Nephron progenitor cell (in vitro differentiated cells): Measurements from ENCODE around the gene ZNF862.

Experiments used
- DNase-seq: peaks from one replicate; pipeline ENCODE4 v3.0.0; 2021
- H3K27ac Mint-ChIP-seq: 2 replicates; pipeline ENCODE4 v1.8.0; 2021; ENCODE audit warnings: mild to moderate bottlenecking, moderate library complexity, mixed read lengths
- H3K27me3 Mint-ChIP-seq: 2 replicates; pipeline ENCODE4 v1.8.0; 2021; ENCODE audit warnings: mild to moderate bottlenecking, low read depth, mixed read lengths; ENCODE audit not compliant: poor library complexity
- H3K36me3 Mint-ChIP-seq: 2 replicates; pipeline ENCODE4 v1.8.0; 2021; ENCODE audit warnings: low read depth, mixed read lengths
- H3K4me1 Mint-ChIP-seq: 2 replicates; pipeline ENCODE4 v1.8.0; 2021; ENCODE audit warnings: mixed read lengths
- H3K4me3 Mint-ChIP-seq: 2 replicates; pipeline ENCODE4 v1.8.0; 2021; ENCODE audit warnings: mild to moderate bottlenecking, moderate library complexity, mixed read lengths
- H3K9me3 Mint-ChIP-seq: 2 replicates; pipeline ENCODE4 v1.8.0; 2021; ENCODE audit warnings: mild to moderate bottlenecking, moderate library complexity, mixed read lengths
- CTCF ChIP-seq: fragments of 200-600 bp; sonication (generic); IDR thresholded peaks from 2 replicates; pipeline ENCODE4 v1.5.0; 2021; ENCODE audit warnings: antibody characterized with exemption

The ZNF862 gene

DNA sequence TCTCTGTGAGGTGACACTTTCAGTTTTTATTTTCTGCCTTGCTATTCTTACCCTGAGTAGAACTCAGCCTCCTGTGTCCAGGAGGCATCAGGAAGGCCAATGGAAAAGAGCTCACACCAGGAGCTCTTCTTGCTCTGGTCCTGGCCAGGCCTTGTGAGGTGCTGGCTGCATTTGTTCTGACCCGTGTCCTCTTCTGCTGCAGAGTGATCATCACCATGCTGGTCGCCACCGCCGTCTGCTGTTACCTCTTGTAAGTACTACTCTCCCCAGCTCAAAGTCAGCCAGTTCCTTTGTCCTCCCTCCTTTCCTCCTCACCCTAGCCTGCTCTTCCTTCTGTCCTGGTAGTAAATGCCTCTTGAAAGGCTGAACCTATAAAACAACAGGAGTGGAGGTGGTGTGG lies 37.2 kb downstream of the ZNF862 start:
- Mint-ChIP-seq H3K9me3 (no peaks in the 10 kb centered on the region), H3K36me3 (peaks cover 5% of the 10 kb centered on the region), H3K27me3 (peaks cover 18% of the 10 kb centered on the region), H3K4me1 (peaks cover 34% of the 10 kb centered on the region), H3K27ac (no peak overlapping the region), H3K4me3 (peak overlapping the region; percentile 85)
- no peak for DNase-seq
- no peak for TF ChIP-seq CTCF

DNA sequence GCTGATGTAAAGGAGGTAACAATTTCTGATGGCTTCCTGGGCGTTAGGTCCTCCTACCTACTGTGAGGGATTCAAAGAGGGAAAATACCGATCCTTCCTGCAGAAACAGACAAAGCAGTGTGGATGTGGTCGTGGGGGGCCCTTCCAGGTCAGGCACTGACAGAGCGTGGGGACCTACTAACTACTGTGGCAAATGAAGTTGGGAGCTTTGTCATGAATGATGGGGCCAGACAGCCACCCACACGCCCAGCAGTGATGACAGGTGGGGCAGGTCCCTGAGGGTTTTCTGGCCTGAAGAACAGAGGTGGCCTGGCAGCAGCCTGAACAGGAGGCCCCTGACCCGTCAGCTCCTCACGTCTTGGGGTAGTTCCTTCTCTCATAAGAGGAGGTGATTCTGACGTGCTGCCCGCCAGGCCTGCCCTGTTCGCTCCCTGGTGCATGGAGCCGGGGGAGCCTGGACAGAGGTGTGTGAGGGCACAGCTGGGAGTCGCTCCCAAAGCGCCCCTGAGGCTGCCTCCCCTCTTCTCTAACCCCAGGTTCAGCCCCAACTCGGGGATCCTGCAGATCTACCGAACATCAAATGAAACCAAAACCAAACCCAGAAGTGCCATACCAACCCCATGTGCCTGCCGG lies 39.8 kb downstream of the ZNF862 start:
- H3K4me3 Mint-ChIP-seq = no peak overlapping the region

DNA sequence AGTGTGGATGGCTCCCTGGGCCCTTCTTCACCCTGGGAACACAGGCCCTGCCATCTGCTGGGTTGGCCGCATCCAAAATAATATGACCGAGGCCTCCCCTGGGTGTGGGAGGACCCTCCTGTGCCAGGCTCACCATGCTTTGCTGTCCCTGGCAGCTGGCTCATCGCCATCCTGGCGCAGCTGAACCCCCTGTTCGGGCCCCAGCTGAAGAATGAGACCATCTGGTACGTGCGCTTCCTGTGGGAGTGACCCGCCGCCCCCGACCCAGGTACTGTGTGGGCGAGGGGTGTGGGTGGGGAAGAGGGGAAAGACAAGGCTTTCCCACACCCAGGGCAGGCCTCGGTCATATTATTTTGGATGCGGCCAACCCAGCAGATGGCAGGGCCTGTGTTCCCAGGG lies 40.3 kb downstream of the ZNF862 start:
- no peak overlapping the region for H3K27ac Mint-ChIP-seq
- H3K4me3 Mint-ChIP-seq = no peak overlapping the region
- no peaks in the 10 kb centered on the region for H3K9me3 Mint-ChIP-seq
- peaks cover 5% of the 10 kb centered on the region for H3K36me3 Mint-ChIP-seq
- H3K4me1 Mint-ChIP-seq = peaks cover 39% of the 10 kb centered on the region
- TF ChIP-seq CTCF = no peak
- peaks cover 13% of the 10 kb centered on the region for H3K27me3 Mint-ChIP-seq
- no peak for DNase-seq

More for the DNA sequence above, 39.8 kb downstream of the ZNF862 start:
- H3K27me3 Mint-ChIP-seq = peaks cover 13% of the 10 kb centered on the region
- peaks cover 35% of the 10 kb centered on the region for H3K4me1 Mint-ChIP-seq
- no peak for TF ChIP-seq CTCF
- peaks cover 5% of the 10 kb centered on the region for H3K36me3 Mint-ChIP-seq
- H3K9me3 Mint-ChIP-seq = no peaks in the 10 kb centered on the region
- no peak overlapping the region for H3K27ac Mint-ChIP-seq
- no peak for DNase-seq

DNA sequence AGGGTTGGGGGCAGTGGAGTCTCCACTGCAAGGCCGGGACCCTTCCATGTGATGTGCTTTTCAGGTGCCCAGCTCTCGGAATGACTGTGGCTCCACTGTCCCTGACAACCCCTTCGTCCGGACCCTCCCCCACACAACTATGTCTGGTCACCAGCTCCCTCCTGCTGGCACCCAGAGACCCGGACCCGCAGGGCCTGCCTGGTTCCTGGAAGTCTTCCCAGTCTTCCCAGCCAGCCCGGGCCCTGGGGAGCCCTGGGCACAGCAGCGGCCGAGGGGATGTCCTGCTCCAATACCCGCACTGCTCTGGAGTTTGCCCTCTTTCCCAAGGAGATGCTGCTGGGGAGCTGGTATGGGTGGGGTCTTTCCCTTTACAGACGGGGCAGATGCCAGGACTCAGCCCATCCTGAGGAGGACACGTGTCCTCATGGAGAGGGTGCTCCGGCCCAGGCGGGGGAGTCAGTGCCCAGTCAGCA lies 41.1 kb downstream of the ZNF862 start:
- Mint-ChIP-seq H3K36me3 (peaks cover 5% of the 10 kb centered on the region), H3K9me3 (no peaks in the 10 kb centered on the region), H3K4me3 (no peak overlapping the region), H3K4me1 (peaks cover 34% of the 10 kb centered on the region), H3K27me3 (peaks cover 13% of the 10 kb centered on the region), H3K27ac (no peak overlapping the region)
- no peak for DNase-seq
- TF ChIP-seq CTCF = no peak

GRCh38 chr7:149879766-149880637 lies 41.8 kb downstream of the ZNF862 start:
- no peak overlapping the region for H3K27ac Mint-ChIP-seq
- no peaks in the 10 kb centered on the region for H3K9me3 Mint-ChIP-seq
- H3K4me1 Mint-ChIP-seq = peaks cover 27% of the 10 kb centered on the region
- H3K36me3 Mint-ChIP-seq = peaks cover 5% of the 10 kb centered on the region
- H3K27me3 Mint-ChIP-seq = peaks cover 8% of the 10 kb centered on the region
- no peak for DNase-seq
- no peak overlapping the region for H3K4me3 Mint-ChIP-seq
- TF ChIP-seq CTCF = no peak
